ENCODE results near the gene ATP8A2.

DNA sequence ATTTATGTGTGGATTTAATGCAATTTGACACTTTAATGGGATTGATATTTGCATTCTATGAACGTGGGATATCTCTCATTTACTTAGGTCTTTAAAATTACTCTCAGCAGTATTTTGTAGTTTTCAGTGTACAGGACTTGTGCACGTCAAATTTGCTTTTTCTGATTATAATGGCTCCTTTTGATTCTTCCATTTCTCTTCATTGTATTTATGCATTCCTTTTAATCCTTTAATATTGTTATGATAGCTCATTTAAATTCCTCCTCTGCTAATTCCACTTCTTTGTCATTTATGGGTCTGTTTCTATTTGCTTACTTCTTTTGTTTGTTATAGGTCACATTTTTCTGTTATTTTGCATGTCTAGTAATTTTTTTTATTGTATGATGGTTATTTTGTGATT lies 226.6 kb downstream of the ATP8A2 start:
- no peak for TF ChIP-seq RAD21 (conservative IDR thresholded peaks at IDR 0.05)
- TF ChIP-seq EZH2 (IDR thresholded peaks at IDR 0.05; ENCODE audit: borderline replicate concordance, insufficient read depth, low read length, poor library complexity, severe bottlenecking) = no peak
- no peak for TF ChIP-seq EP300 (conservative IDR thresholded peaks at IDR 0.05; ENCODE audit: poor library complexity, severe bottlenecking)
